NCI-H1417 treated with DMSO at 0.1 percent for 48 hours (cell line): ENCODE measurements around the gene CIP2A.

Experiments used
- DNase-seq: peaks from one replicate; lab custom pipeline; 2025; lab: John Stamatoyannopoulos, UW

The CIP2A gene

DNA sequence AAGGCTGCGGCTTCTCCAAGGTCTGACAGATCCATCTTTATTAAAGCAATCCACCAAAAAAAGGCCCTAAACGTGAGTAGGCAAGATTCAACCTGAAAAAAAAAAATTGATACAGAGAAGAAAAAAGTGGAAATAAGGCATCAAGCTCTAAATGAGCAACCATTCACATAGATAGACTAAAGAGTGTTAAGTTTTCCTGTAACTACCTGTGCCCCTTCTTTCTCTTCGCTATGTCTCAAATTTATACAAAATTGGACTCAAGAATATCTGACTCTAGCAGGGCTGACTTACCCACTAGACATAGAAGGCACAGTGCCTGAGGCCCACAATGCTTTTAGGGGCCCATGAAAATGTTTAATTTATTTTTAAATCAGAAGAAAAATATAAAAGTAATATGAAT is 78.7 kb downstream of the CIP2A start, which contains the start of gene MYH15:
Gene MYH15, minus strand, starts transcription at position 101 of the 400 bp plus-strand sequence. Its CDS starts 66 bp downstream, at position 35.
- DNase-seq: no peak

DNA sequence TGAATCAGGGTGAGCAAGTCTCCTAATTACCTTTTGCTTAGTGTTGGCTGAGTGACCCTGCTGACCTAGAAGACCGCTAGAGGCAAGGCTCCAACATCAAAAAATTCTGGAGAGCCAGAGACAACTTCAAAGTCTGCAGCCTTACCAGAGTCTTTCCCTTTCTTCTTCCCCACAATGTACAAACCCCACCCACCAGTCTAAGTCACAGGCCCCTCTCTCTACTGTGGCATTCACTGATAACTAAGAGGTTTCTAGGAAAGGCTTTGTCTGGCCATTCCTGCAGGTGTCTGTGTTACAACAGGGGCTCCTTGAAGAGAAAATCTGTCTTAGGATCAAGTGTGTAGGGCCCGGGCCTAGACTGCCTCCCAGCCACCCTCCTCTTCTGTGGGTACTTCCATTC is 79.4 kb downstream of the CIP2A start:
- DNase-seq: no peak

DNA sequence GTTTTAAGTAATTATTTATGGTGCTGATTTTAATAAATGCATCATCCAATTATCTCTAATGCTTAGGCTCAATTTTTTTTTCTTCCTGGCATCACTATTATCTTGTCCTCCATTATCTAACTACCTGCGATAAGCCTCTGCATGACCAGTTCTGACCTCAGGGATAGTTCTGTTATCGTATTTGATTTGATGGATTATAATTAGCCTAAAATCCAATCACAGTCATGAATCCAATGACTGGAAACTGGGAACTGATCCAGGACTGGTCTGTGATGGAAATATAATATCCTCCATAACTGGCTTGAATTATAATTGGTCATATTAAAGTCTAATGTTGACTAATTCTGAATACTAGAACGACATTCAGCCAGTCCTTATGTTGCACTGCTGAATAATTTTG is 80.0 kb downstream of the CIP2A start:
- no peak for DNase-seq

DNA sequence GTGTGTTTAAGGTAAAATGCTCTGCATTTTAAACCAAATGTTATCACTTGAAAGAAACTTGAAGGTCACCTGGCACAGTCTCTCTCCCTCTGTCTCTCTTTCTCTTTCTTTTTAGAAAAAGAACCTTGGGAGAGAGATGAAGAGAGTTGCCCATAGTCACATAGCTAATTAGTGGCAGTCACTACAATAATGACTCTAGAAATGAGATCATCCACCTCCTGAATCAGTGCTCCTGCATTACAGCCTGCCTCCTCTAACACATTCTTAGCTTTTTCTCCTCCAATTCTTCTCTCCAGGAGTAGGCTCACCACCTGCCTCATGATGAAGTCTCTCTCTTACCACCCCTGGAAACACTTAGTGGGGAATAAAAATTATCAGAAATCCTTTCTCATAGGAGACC is 81.3 kb downstream of the CIP2A start:
- no peak for DNase-seq

- DNase-seq: no peak
These were observed 83.4 kb downstream of the CIP2A start for GRCh38 chr3:108505811-108506210.

DNA sequence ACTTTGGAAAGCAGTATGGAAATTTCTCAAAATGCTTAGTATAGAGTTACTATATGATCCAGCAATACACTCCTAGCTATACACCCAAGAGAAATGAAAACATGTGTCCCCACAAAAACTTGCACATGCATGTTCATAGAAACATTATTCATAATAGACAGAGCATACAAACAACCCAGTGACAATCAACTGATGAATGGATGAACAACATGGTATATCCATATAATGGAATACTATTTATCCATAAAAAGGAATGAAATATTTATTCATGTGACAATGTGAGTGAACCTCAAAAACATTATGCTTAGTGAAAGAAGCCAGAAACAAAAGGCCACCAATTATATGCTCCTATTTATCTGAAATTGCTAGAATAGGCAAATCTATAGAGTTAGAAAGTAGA is 85.5 kb downstream of the CIP2A start:
- DNase-seq: no peak

GRCh38 chr3:108501535-108501934 is 87.7 kb downstream of the CIP2A start:
- DNase-seq: no peak

- no peak for DNase-seq
These were observed 88.5 kb downstream of the CIP2A start for GRCh38 chr3:108500728-108501127.
